PFSK-1 (cell line): Measurements from ENCODE around the gene CA5A.

Experiments
- FOXP2 ChIP-seq: optimal IDR thresholded peaks from 2 replicates; pipeline ENCODE3; 2011; ENCODE audit warnings: borderline replicate concordance, control low read depth, inconsistent platforms; ENCODE audit not compliant: insufficient read depth; ENCODE audit errors: extremely low read length, extremely low read depth
- POLR2AphosphoS5 ChIP-seq: IDR thresholded peaks from 2 replicates; pipeline ENCODE4 v1.6.1; 2012; ENCODE audit warnings: low read depth, mild to moderate bottlenecking, control low read depth, low read length, moderate library complexity
- REST ChIP-seq, 2 experiments: IDR thresholded peaks; 2 replicates each; pipeline versions ENCODE4 v1.6.1 to v1.8.0; 2011 to 2012; ENCODE audit warnings: low read depth in 2 of 2, low read length in 2 of 2, control low read depth in 1 of 2, inconsistent platforms in 1 of 2, mild to moderate bottlenecking in 1 of 2, moderate library complexity in 1 of 2; ENCODE audit not compliant: insufficient read depth in 1 of 2
- SIN3A ChIP-seq: IDR thresholded peaks from 2 replicates; pipeline ENCODE4 v1.6.1; 2012; ENCODE audit warnings: mild to moderate bottlenecking, low read length, moderate library complexity, borderline replicate concordance; ENCODE audit not compliant: insufficient read depth
- TAF1 ChIP-seq: IDR thresholded peaks from 2 replicates; pipeline ENCODE4 v1.6.1; 2012; ENCODE audit warnings: low read length, control low read depth, borderline replicate concordance; ENCODE audit not compliant: insufficient read depth

GRCh38 chr16:87919681-87919994 lies 16.7 kb downstream of the CA5A start:
- TF ChIP-seq POLR2AphosphoS5 (no peak), REST (IDR thresholded peaks at IDR 0.05; ENCODE audit: insufficient read depth in 1 of 2, low read depth in 2 of 2, low read length in 2 of 2) (no peak), TAF1 (no peak), SIN3A (no peak), FOXP2 (no peak)
